HG03469 (cell line): Measurements from ENCODE around the gene IFITM1.
"Not testable (repeated sequence)": the region's sequence is repeated elsewhere in the genome, so short reads cannot be mapped to it uniquely, and the experiment has no call there.

Source experiments
- ATAC-seq: cut with Tn5 transposase; IDR thresholded peaks from one replicate; pipeline ENCODE4 v1.9.1; 2021; ENCODE audit warnings: mild to moderate bottlenecking, moderate library complexity, moderate number of reproducible peaks; ENCODE audit not compliant: unreplicated experiment

The IFITM1 gene

DNA sequence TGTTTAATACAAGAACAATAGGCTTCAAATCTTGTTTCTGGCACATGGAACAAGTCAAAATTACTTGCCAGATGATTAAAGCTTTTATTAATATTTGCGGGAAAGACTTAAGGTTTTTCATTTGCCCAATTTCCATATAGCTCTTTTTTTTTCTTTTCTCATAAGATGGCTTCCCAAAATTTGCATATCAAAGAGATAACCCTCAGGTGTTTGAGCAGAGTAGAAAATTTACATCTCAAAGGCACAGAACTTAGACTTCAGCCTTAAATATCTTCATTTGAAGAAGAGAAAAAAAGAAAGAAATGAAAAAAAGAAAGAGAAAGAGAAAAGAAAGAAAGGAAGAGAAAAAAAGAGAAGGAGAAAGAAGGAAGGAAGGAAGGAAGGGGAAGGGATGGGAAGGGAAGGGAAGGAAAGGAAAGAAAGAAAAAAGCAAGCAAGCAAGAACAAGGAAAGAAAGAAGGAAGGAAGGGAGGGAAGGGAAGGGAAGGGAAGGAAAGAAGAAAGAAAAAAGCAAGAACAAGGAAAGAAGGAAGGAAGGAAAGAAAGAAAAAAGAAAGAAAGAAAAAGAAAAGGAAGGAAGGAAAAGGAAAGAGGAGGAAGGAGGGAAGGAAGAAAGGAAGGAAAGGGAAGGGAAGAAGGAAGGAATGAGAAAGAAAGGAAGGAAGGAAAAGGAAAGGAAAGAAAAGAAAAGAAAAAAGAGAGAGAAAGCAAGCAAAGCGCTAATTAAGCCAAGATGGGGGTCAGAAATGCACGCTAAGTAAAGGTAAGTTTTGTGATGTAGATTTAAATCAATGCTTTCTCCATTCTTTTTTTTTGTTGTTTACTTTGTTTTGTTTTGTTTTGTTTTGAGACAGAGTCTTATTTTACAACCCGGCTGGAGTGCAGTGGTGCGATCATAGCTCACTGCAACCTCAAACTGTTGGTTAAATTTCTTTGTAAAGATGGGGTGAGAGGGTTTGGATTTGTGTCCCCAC lies 27.0 kb downstream of the IFITM1 start:
- ATAC-seq = no peak

DNA sequence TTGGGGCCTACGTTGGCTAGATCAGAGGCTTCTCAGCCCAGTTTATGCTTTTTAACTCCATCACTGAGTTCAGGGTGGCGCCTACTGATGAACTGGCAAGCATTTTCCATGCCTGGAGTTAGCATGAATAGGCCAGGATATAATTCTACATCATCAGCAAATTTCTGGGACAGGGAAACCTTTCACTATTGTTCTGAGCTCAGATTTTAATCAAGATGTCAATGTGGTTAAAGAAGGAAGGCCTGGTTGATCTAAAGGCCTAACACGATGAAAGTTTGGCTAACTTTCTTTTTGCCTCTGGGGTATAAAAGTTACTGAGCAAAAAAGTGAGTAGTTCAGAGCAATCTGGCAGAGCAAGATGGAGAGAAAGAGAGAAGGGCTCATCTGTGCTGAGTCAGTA lies 28.5 kb downstream of the IFITM1 start:
- ATAC-seq = no peak

DNA sequence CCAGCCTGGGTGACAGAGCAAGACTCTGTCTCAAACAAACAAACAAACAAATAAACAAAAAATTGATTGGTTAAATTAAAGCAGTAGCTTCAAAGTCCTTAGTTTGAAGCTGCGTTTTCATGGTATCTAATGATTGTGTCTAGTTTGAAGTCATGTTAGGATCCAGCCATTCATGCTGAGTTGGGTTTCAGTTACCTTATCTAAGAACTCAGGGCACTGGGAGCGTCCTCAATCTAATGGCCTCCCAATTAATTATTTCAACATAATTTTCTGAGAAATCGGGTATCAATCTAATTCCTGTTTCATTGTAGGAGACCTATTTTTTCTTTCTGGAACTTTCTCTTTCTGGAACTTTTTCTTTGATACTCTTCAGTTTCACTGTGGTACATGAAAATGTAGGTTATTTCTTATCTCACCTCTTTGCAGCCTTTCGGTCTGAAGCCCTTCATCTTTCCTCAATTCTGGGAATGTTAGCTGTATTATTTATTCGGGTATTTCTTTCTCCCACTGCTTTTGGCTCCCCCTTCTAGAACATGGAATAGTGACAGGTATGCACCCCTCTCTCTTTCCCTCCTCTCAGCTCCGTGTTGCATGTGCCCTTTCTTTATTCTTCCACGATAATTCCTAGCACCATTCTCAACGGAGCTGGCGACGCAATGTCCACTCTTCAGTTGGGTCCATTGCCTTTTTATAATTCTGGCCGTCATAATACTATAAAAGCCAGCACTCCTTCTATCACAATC lies 31.2 kb downstream of the IFITM1 start:
- ATAC-seq = no peak

- ATAC-seq = no peak
Observed at GRCh38 chr11:346529-346928, 32.7 kb downstream of the IFITM1 start.

DNA sequence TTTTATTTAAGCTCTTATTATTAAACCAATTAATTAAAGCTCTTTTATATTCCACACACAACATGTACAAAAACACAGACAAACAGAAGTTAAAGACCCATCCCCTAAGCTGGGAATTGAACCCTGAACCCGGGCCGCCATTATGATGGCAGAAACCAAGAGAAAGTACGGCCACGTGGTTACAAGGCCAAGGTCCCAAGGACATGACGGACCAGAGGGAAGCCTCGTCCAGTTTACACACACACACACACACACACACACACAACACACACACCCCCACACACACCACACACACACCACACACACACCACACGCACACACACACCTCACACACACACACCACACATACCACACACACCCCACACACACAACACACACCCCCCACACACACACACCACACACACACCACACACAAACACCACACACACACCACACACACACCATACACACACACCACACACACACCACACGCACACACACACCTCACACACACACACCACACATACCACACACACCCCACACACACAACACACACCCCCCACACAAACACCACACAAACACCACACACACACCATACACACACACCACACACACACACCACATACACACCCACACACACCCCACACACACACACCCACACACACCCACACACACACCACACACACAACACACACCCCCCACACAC lies 35.6 kb downstream of the IFITM1 start:
- not testable (repeated sequence) for ATAC-seq

DNA sequence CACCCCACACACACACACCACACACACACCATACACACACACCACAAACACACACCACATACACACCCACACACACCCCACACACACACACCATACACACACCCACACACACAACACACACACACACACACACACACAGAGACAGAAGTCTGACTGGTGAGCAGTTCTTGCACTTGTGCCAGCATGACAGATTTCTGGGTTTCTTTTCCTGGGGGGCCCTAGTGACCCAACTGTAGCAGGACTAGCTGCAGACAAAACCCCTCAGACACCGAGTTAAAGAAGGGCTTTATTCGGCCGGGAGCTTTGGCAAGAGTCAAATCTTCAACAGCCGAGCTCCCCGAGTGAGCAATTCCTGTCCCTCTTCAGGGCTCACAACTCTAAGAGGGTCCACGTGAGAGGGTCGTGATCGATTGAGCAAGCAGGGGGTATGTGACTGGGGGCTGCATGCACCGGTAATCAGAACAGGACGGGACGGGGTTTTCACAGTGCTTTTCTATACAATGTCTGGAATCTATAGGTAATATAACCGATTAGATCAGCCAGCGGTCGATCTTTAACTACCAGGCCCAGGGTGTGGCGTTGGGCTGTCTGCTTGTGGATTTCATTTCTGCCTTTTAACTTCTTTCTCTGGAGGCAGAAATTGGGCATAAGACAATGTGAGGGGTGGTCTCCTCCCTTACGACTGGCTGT lies 36.3 kb downstream of the IFITM1 start:
- not testable (repeated sequence) for ATAC-seq

DNA sequence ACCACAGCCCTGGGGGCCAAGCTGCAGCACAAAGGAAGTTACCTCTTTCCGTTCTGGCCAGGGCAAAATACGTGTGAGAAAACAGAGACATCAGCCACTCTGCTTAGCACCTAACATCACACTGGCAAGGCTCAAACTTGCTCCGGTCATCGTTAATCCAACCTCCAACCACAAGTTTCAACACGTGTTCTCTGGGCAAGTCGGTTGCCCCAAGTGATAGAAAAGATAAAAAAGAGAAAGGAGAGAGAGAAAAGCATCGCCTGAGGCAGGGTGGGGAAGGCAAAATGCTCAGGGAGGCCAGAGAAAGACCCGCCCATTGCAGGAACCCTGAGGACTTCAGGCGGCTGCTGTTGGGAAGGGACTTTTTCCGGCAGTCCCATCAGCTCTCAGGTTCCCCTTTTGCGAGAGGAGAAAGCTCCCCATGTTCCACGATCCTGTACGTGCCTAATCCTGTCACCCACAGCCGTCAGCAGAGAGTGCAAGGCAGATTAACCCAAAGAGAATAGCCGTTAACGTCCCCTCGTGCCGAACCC lies 36.9 kb downstream of the IFITM1 start:
- ATAC-seq = no peak

DNA sequence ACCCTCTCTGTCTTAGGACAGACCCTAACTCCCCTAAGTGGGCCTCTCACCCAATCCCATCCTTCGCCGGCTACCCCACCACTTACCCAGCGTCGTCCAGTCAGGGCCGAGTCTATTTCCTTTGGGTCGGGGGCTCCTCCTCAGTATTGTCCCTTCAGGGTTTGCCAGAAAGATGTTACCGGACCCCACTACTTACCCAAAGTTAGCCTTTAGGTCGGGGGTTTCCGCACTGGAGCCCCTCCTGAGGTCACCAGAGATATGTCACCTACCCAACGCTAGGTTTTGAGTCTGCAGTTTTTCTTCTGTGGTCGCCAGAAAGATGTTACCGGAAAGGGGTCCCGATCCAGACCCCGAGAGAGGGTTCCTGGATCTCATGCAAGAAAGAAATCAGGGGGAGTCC lies 37.6 kb downstream of the IFITM1 start:
- no peak for ATAC-seq

- no peak for ATAC-seq
Observed at GRCh38 chr11:352456-353031, 38.7 kb downstream of the IFITM1 start.

GRCh38 chr11:353179-353873 lies 39.5 kb downstream of the IFITM1 start:
- no peak for ATAC-seq

DNA sequence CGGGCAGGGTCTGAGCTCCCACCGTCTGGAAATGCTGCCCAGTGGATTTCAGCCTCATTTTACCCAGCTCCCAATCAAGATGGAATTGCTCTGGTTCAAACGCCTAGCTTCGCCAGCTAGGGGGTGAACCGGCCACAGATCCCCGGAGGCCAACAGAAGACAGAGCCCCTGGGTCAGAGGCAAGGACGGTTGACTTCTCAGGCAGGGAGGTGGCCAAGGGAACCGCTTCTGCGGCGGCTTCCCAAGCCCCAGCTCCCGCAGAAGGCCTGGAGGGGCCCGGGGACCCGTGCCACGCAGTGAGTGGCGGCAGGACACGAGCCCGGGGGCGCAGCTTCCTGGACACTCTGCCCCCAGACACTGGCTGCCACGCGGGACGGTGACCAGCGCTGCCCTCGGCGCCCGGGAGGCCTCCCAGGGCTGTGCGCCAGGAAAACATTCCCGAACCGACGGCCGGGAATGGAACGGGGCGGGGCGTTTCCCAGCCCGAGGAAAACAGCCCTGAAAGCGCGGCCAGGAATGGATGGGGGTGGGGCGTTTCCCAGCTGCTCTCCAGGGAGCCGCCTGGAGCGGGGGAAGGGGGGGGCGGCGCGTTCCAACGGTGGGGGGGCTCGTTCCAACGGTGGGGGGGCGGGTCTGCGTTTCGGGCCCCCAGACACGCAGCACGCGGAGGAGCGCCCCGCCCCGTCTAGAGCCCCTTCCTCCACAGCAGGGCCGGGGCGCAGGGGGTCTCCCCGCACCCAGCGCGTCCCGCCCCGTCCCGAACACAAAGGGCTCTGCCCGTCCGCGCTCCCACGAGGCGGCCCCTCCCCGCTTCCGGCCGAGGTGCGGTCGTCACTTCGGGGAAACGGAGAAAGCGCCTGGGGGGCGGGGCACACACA lies 42.0 kb downstream of the IFITM1 start:
- ATAC-seq = no peak

GRCh38 chr11:356610-357009 lies 42.8 kb downstream of the IFITM1 start:
- no peak for ATAC-seq

GRCh38 chr11:357582-357981 lies 43.7 kb downstream of the IFITM1 start:
- ATAC-seq = no peak

GRCh38 chr11:358129-358800 lies 44.4 kb downstream of the IFITM1 start:
- ATAC-seq = no peak

GRCh38 chr11:359181-359714 lies 45.4 kb downstream of the IFITM1 start:
- no peak for ATAC-seq

DNA sequence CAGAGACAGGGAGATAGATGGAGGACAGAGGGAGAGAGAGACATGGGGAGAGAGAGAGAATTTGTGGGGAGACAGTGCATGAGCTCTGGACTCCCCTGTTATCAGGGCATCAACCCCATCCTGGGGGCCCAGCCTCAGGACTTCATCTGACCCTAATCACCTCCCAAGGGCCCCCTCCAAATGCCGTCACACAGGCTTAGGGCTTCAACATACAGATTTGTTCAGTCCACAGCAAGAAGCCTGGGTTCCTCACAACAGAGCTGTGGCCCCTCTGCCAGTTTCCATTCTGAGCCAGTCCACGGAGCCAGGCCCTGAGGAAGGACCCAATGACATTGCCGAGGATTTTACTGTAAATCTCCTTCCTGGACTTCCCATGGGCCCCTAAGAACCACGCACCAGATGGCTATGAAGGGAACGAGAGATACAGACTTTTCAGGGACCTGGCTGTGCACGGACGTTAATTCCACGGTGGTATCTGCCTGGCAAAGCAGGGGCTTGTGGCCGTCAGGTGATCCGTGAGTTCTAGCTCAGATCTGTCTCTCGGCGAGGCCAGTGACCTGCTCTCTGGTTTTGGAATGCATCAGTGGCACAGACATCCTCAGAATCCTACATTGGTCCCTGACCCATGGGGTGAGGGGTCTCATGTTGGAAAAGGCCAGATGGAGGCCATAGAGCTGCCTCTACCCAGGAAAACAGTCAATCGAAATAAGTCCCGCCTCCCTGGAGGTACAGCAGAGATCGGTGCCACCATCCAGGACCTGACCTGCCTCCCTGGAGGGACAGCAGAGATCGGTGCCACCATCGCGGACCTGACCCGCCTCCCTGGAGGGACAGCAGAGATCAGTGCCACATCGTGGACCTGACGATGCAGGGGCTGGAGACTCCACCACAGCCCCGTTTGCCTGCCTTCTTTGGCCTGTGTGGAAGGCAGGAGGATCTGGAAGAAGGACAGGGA lies 46.8 kb downstream of the IFITM1 start:
- ATAC-seq = no peak
